K562 (cell line): ENCODE measurements around the gene AURKB. TPM values are rescaled to one million over a fixed set of nuclear protein-coding genes. Genes with fewer than 3 reads are reported as not detected.
A peak's percentile ranks its signal among the peaks of the same experiment; 100 is the strongest.

ENCODE experiments used
- AFF4 ChIP-seq: sonication (generic); formaldehyde crosslinking; IDR thresholded peaks from 2 replicates; pipeline ENCODE4 v1.8.0; 2023; ENCODE audit warnings: mild to moderate bottlenecking, missing genetic modification reagents
- ARID1B ChIP-seq: fragments of 450-650 bp; IDR thresholded peaks from 2 replicates; pipeline ENCODE4 v1.6.1; 2016; ENCODE audit warnings: antibody characterized with exemption, mild to moderate bottlenecking, inconsistent platforms
- HDAC2 ChIP-seq: fragments of 450-650 bp; IDR thresholded peaks from 2 replicates; pipeline ENCODE4 v1.6.1; 2016; ENCODE audit warnings: mild to moderate bottlenecking
- HIVEP1 ChIP-seq: fragments of 250-450 bp; sonication (Bioruptor Pico); IDR thresholded peaks from 2 replicates; pipeline ENCODE4 v1.4.0; 2020; ENCODE audit warnings: mild to moderate bottlenecking
- HNRNPL ChIP-seq: fragments of 200-400 bp; formaldehyde crosslinking; IDR thresholded peaks from 2 replicates; pipeline ENCODE4 v1.6.1; 2017; ENCODE audit warnings: low read depth, mild to moderate bottlenecking, low read length
- HOMEZ ChIP-seq: fragments of 250-450 bp; sonication (Bioruptor Pico); IDR thresholded peaks from 2 replicates; pipeline ENCODE4 v1.4.0; 2020; ENCODE audit warnings: mild to moderate bottlenecking, moderate library complexity
- KDM1A ChIP-seq, 2 experiments: fragments of 450-650 bp; IDR thresholded peaks; 2 replicates each; pipeline ENCODE4 v1.6.1; 2016; ENCODE audit warnings: mild to moderate bottlenecking in 2 of 2
- MCM5 ChIP-seq: fragments of 450-650 bp; IDR thresholded peaks from 2 replicates; pipeline ENCODE4 v1.6.1; 2016; ENCODE audit warnings: low read depth
- PHF20 ChIP-seq: fragments of 450-650 bp; IDR thresholded peaks from 2 replicates; pipeline ENCODE4 v1.6.1; 2018; ENCODE audit not compliant: partially characterized antibody
- STAT5B ChIP-seq: fragments of 250-450 bp; sonication (Bioruptor Pico); IDR thresholded peaks from 2 replicates; pipeline ENCODE4 v1.8.0; 2021; ENCODE audit warnings: mild to moderate bottlenecking, inconsistent platforms
- TAF9B ChIP-seq: fragments of 450-650 bp; IDR thresholded peaks from 2 replicates; pipeline ENCODE4 v1.6.1; 2018; ENCODE audit warnings: mild to moderate bottlenecking; ENCODE audit not compliant: partially characterized antibody
- THRAP3 ChIP-seq: fragments of 450-650 bp; IDR thresholded peaks from 2 replicates; pipeline ENCODE4 v1.6.1; 2016; ENCODE audit warnings: mild to moderate bottlenecking, inconsistent platforms, borderline replicate concordance
- USF1 ChIP-seq: sonication (generic); formaldehyde crosslinking; IDR thresholded peaks from 2 replicates; pipeline ENCODE4 v1.9.0; 2022; ENCODE audit warnings: mild to moderate bottlenecking, missing genetic modification reagents
- polyA plus RNA-seq, 8 experiments: library from polyadenylated mRNA; depleted of rRNA in 4 of 8; stranded (reverse) in 5 of 8; unstranded in 3 of 8; fragments of >200 nt; fragmentation: Nextera tagmentation in 2 of 8; fragmentation: Illumina TruSeq in 1 of 8; extraction: Ambion mirVana in 2 of 8; extraction: Trizol in 1 of 8; gene quantifications; 2 replicates each; pipeline versions ENCODE4 v1.2.1 to v1.2.3, GENCODE V29; 2011 to 2014; ENCODE audit warnings: inconsistent platforms in 1 of 8, missing spikeins in 1 of 8
- total RNA-seq, 7 experiments: library from RNA; depleted of rRNA in 6 of 7; stranded (reverse); fragments of >200 nt in 6 of 7; fragmentation: Illumina TruSeq in 2 of 7; extraction: Trizol in 2 of 7; gene quantifications; 2 replicates each; pipeline versions ENCODE4 v1.2.1 to v1.2.3, GENCODE V29; 2011 to 2021; ENCODE audit warnings: low replicate concordance in 1 of 7
- TF ChIP-seq, protein P1 (sequence below): IDR thresholded peaks from 2 replicates; pipeline ENCODE4 v1.6.1; 2011; ENCODE audit warnings: borderline replicate concordance, low read depth, mild to moderate bottlenecking, moderate library complexity, low read length; ENCODE audit not compliant: insufficient read depth, poor library complexity, severe bottlenecking

The AURKB gene
- total and polyA plus RNA-seq, 9 of the 15 experiments (the other 6 are each of a cell fraction or from before 2014, with no cell fraction given) = 27.2 to 114 (median 74.8) TPM

DNA sequence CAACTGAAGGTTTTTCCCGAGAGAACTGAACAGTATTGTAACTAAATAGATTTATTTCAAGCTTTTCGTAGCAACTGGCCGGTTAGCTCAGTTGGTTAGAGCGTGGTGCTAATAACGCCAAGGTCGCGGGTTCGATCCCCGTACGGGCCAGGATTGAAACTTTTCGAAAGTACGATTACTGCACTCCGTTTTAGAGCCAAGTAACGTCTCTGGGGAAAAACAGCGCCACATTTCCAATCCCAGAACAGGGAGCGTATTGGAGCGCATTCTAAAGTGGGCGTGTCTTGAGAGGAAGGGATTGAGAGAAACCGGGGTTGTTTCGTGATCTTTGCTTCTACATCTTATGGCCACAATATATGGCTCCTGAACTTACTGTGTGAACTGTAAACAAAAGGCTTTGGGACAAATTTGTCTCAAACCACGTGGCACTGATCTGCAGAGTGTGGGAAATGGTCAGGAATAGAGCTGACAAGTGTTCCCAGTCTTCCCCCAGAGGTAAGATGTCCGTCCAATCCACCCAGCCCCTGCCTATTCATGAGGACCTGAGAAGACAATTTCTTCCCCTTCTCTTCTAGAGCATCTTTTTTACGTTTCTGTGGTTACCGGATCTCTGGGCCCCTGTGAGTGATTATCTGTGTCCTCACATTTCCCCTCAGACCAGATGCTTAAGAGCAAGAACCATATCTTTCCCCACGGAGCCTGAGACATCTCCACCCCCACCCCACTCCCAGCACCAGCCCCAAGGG, 22.7 kb downstream of the AURKB start (continued):
- TF ChIP-seq, protein P1, sequence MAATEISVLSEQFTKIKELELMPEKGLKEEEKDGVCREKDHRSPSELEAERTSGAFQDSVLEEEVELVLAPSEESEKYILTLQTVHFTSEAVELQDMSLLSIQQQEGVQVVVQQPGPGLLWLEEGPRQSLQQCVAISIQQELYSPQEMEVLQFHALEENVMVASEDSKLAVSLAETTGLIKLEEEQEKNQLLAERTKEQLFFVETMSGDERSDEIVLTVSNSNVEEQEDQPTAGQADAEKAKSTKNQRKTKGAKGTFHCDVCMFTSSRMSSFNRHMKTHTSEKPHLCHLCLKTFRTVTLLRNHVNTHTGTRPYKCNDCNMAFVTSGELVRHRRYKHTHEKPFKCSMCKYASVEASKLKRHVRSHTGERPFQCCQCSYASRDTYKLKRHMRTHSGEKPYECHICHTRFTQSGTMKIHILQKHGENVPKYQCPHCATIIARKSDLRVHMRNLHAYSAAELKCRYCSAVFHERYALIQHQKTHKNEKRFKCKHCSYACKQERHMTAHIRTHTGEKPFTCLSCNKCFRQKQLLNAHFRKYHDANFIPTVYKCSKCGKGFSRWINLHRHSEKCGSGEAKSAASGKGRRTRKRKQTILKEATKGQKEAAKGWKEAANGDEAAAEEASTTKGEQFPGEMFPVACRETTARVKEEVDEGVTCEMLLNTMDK = no peak
- peak in 1 of 2 experiments; percentile 17; a peak in 1 of 4 replicates for TF ChIP-seq KDM1A (IDR thresholded peaks at IDR 0.05)
- peak; percentile 72 for TF ChIP-seq USF1 (CRISPR knock-in tag)
- no peak for TF ChIP-seq STAT5B
- TF ChIP-seq TAF9B = no peak
- no peak for TF ChIP-seq PHF20
- no peak for TF ChIP-seq MCM5
- TF ChIP-seq HIVEP1 = no peak
- no peak for TF ChIP-seq HOMEZ (CRISPR knock-in tag)
- TF ChIP-seq ARID1B = peak; percentile 33; the same call in 1 of the 2 replicates
- peak; percentile 45; the same call in 1 of the 2 replicates for TF ChIP-seq HDAC2
- no peak for TF ChIP-seq HNRNPL
- no peak for TF ChIP-seq THRAP3
- TF ChIP-seq AFF4 (CRISPR knock-in tag) = peak; percentile 51; the same call in 1 of the 2 replicates
